GM13976 (cell line): Measurements from ENCODE around the gene WRAP53.

Experiments used
- DNase-seq: peaks from one replicate; pipeline ENCODE4 v3.0.0; 2012; ENCODE audit warnings: low spot score
- CTCF ChIP-seq: IDR thresholded peaks from 2 replicates; pipeline ENCODE4 v1.5.1; 2012; ENCODE audit warnings: borderline replicate concordance, mild to moderate bottlenecking; ENCODE audit not compliant: insufficient read depth; ENCODE audit errors: extremely low read depth, missing control alignments, control extremely low read depth
- in situ Hi-C: fragments of 300-500 bp; cut with MboI; formaldehyde crosslinking; loops from one replicate; pipeline ENCODE4 v1.12.0; 2022; ENCODE audit warnings: low sequenced_read_pairs, mixed read lengths, inconsistent platforms; ENCODE audit not compliant: unreplicated experiment

The WRAP53 gene

GRCh38 chr17:7720125-7720524 is 31.8 kb downstream of the WRAP53 start:
- TF ChIP-seq CTCF: no peak
- DNase-seq: no peak
- in situ Hi-C loops: no loop called here

GRCh38 chr17:7721612-7722011 is 33.3 kb downstream of the WRAP53 start:
- in situ Hi-C loops: no loop called here
- TF ChIP-seq CTCF: no peak
- no peak for DNase-seq

GRCh38 chr17:7727886-7728285 is 39.6 kb downstream of the WRAP53 start:
- no peak for DNase-seq
- TF ChIP-seq CTCF: no peak
- in situ Hi-C loops: no loop called here

GRCh38 chr17:7729816-7730215 is 41.5 kb downstream of the WRAP53 start:
- in situ Hi-C loops: no loop called here
- DNase-seq: no peak
- no peak for TF ChIP-seq CTCF

- in situ Hi-C loops: no loop called here
- TF ChIP-seq CTCF: no peak
- DNase-seq: no peak
Measured at GRCh38 chr17:7732981-7733539, 44.8 kb downstream of the WRAP53 start.

GRCh38 chr17:7737601-7738000 is 49.3 kb downstream of the WRAP53 start:
- in situ Hi-C loops: no loop called here
- no peak for TF ChIP-seq CTCF
- DNase-seq: no peak

GRCh38 chr17:7739746-7740145 is 51.5 kb downstream of the WRAP53 start:
- no peak for DNase-seq
- no peak for TF ChIP-seq CTCF
- in situ Hi-C loops: loop anchor here (10.0 kb wide), 1 partner anchor 315 kb away; no protein-coding TSS in a partner anchor
